ENCODE data around the gene EXTL1.

EXTL1 gene

DNA sequence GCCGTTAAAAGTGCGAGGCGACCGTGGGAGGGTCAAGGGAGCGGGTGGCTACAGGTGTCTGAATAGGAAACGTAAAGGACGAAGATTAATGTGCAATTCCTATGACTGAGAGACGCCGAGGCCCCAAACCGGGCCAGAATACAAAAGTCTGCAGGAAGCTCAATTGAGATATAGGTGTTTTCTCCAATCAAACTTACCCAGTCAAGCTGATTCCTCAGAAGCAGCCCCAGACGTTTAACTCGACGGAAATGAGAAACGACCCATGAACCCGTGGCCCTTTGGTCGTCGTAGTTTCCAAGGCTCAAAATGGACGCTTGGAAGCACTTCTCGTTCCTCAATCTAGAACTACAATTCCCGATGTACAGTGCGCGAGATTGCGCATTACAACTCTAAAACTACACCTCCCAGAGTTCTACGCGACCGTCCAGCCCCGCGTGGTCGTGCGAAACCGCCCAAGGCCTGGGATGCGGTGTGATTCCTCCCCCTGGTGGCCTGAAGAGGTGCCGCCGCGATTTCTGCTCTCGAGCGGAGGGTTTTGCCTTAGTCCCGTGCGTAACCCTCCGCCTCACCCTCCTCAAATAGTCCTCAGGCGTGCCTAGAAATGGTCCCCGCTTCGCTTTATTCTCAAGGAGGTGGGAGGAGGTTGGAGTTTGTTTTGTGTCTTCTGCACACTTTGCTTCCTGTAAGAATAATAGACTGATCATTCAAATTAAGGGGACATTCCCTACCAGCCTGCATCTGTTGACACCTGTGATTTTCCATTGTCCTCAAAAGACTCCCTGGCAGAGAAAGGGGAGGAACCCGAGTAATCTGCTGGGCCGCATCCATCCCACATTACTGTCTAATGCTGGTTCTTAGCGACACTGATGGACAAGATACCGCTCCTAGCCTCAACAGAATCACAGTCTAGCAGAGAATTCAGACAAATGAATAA lies 23.5 kb upstream of the EXTL1 start, which contains the start of gene PAFAH2:
PAFAH2 (minus strand) TSS at position 236 of the 934 bp plus-strand sequence. CDS start 7,247 bp downstream, outside the sequence.
- peak; percentile 99 for DNase-seq

DNA sequence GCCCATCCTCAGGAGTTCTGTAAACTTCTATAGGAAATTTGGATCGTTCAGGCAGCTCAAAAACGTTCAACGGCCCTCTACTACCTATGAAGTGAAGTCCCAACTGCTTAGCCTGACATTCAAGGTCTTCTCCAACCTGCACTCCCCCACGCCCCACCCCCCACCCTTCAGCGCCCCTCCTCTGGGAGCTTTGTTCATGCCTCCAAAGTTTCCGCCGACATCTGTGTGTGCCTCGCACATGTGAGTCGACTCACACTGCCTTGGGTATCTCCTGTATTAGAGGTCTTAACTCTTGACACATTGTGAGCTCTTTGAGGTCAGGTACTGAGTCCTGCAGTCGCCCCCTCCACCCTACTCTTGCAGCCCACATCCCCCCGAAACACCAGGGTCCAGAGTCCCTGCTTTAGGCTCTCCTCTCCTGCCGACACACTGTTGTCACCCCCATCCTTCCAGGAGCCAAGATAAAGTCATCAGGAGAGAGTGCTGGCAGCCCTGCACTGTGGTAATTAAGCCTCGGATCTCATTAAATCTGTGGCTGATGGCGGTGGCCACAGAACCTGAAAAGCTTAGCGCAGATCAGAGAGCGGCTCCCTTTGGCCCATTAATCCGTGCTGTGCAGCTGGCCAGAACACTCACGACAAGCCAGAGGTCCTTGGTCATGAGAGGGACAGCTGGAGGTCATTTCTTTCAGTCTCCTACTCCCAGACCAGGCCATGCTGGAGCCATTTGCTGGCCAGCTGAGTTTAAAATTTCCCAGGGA lies 22.4 kb upstream of the EXTL1 start:
- DNase-seq: no peak

DNA sequence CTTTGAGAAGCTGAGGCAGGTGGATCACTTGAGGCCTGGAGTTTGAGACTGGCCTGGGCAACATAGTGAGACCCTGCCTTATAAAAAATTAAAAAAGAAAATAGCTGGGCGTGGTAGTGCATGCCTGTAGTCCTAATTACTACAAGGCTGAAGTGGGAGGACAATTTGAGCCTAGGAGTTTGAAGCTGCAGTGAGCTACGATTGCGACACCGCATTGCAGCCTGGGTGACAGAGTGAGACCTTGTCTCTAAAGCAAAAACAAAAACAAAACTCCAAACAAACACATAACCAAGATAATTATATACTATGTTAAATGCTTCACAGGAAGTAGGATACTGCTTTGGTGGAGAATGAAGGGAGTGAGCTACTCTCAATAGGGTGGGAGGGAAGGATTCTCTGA lies 18.3 kb upstream of the EXTL1 start:
- no peak for DNase-seq

DNA sequence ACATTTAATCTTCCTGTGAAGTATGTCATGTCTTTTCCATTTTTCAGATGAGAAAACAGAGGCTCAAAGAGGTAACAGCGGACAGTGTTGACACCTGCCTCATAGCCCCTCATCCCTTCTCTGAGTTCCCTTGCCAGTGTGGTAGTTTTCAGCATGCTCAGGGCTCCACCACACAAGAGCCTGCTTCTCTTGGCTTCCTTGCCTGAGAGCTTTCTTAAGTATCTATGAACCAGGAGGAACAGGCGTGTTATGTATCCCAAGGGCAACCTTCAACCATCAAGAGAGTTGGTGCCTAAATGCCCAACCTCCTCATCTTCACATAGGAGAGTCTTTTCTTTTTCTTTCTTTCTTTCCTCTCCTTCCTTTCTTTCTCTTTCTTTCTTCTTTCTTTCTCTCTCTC lies 17.8 kb upstream of the EXTL1 start:
- no peak for DNase-seq

DNA sequence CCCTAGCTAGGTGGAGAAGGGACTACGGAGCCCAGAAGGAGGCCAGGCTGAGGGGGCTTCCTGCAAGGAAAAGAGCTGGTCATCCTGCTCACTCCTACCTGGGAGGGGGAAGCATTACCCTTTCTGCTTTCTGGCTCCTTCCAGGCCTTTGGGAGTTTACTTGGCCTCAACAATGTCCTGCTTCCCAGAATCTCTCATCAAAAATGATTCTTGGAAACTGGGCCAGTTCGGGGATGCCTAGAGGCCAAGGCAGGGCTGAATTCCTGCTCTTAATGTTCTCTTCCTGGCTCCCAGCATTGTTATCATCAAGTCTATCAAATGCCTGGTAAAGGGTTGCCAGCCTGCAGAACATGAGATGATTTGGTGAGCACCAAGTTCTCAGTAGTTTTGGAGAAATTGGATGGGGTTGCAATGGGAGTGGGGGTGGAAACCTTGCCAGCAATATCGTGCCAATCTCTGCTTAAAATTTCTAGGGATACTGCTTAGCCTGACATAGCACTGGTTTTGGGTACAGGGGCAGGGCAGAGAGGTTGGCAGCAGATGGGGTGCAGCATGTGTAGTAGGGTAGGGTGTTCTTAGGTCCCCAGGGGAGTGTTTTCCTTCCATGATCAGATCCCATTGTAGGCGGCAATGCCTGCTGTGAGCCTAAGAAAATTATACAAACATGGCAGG lies 16.0 kb upstream of the EXTL1 start:
- no peak for DNase-seq

DNA sequence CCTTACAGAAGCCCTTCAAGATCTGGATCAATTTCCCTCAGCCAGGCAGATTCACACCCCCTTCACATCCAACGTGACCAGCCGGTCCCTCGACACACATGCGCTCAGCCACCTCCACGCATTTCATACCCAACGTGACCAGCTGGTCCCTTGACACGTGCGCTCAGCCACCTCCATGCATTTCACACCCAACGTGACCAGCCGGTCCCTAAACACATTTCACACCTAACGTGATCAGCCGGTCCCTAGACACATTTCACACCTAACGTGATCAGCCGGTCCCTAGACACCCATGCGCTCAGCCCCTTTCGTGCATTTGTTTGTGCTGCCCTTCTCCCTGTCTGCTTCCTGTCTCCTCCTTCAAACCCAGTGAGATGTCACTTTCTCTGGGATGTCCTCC lies 14.9 kb upstream of the EXTL1 start:
- DNase-seq: no peak

DNA sequence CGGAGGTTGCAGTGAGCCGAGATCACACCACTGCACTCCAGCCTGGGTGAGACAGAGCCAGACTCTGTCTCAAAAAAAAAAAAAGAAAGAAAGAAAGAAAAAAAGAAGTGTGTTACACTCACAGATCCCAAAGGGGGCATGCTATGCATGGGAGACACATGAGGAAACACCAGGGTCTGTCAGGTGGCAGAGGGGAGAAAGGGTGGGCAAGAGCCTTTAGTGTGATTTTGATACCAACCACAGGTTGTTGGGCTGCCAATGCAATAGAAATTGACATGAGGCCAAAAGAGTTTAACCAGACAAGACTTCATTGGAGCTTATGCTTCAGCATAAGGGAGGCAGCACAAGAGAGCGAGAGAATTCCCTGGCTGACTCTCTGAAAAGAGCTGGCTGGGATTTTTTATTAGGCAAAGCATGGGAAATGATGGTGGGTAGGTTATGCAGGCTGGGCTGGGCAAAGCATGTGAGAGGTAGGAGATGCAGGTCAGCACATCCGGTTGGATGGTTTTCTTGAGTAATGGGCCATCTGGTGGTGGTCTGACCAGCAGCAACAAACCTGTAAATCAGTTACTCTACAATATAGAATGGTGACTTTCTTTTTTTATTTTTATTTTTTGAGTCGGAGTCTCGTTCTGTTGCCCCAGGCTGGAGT lies 11.7 kb upstream of the EXTL1 start:
- DNase-seq: no peak

DNA sequence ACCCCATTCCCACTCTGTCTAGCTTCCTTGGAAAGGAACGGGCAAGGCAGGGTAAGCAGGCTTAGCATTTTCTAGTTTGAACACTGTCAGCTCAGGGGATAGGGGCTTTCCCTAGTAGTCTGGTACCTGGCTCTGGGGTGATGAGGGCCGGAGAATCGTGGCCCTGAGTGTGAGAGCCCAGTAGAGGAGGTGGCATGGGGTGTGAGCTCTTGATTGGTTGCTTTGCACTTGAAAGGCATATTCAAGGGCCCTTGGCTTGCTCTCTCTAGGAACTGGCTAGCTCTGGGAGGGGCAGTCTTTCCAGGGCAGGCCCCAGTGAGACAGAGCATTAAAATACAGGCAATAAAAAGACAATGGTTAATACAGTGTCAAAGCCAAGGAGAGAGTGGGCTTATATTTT lies 10.8 kb upstream of the EXTL1 start:
- no peak for DNase-seq

DNA sequence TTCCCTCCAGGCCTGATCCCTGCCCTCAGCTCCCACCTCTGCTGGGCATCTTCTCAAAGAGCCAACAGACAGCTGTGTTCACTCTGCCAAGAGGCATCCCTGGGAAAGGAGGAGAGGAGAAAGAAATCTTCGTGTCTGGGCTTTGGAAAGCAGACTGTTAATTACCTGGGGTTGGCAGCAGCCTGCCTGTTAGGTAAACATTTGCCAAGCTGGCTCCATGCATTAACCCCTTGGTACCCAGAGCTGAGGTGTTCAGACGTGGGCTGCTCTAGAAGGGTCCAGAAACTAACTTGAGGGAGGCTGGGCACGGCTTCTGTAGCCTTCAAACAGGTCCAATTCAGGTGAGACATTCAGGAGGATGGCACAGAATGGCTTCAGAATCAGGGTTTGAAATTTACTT lies 8.7 kb upstream of the EXTL1 start:
- no peak for DNase-seq

DNA sequence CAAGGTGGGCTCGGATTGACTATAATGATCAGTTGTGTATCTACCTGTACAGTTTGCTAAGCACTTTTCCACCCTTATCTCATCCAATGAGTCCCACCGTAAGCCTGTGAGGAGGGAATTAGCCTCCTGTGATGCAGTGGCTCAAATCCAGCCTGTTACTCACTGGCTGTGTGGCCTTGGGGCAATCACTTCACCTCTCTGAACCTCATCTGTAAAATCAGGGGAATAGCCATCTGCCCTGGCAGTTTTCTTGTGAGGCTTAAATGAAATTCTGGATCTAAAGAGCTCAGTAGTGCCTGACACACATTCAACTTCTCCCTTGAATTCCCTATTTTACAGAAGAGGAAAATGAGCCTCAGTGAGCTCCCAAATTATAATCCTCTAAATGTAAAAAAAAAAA lies 7.4 kb upstream of the EXTL1 start:
- no peak for DNase-seq

DNA sequence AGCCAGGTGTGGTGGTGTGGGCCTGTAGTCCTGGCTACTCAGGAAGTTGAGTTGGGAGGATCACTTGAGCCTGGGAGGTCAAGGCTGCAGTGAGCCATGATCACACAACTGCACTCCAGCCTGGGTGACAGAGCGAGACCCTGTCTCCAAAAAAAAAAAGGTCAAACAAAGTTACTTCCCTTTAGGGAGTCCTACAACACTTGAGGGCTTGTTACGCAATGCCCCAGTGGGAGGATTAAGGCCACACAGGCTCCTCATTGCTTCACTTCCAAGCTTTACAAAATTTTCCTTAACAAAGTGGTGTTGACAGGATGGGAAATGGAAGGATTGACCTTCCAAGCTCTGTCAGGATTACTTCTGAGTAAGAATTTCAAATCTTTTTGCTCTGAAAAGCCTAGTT lies 6.2 kb upstream of the EXTL1 start:
- DNase-seq: no peak

DNA sequence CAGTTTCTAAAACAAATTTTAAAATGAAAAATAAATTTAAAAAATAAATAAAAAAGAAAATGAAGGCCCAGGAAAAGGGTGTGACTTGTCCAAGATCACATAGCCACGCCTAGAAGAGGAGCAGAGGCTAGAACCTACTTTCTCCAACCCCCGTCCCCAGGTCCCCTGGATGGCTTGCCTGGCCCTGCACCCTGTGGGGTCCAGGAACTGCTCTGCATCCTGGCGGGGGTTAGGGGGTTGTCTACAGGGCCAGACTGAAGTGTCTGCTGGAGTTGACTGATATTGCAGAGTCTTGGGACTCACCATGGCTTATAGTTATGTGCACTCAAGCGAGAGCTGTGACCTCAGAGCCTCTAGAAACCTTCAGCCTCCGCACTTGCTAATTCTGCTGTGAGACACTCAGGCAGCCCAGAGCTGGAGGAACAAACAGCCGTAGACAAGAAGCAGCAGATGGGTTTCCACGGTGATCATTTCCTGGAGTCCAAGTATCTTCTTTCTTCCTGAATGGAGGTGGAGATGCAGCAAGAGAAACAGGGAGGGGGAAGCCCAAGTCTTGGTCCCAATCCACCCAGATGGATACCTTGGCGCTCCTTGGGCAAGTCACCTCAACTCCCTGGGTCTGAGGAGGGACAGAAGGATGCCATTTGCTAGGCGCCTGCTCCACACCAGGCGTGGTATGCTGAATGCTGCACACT lies 5.2 kb upstream of the EXTL1 start:
- DNase-seq: no peak

DNA sequence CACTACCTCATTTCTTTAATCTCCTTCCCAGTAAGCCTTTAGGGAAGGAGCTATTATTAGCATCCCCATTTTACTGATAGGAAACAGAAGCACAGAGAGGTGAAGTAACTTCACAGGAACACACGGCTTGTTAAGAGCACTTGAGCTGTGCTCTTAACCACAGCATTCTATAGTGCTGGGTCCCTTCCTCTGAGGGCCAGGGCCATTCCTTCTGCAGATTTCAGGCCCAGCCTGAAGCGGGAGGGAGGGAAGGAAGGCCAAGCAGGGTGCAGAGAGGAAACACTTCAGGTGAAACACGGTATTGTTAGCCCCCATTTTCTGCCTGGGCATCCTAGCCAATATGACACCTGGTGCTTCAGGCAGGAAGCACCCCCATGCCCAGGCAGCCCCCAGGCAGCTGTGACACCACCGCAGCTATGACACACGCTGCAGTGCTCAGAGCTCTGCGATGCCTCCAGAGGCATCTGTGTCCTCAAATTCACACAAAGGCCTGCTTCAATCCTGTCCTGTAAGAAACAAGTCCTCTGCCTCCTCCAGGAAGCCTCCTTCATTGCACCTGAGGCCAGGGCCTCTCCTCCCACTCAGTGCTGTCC lies 4.5 kb upstream of the EXTL1 start:
- DNase-seq: no peak

DNA sequence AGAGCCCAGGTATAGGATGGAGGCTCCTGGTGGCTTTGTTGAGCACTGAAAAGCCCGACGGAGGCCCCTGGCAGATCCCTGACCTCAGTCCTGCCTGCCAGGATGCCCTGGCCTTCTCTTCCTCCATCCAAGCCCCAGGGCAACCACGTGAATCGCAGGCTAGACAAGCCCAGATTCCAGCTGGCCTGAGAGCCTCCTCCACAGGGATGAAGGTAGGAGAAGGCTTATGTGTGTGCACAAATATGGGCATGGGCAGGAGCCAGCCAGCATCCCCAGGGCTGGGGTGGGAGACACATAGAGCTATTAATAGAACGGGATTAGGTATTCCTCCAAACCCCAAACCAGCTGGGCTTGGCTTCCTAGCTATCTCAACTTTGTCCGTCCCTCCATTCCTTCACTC lies 4.0 kb upstream of the EXTL1 start:
- DNase-seq: no peak

DNA sequence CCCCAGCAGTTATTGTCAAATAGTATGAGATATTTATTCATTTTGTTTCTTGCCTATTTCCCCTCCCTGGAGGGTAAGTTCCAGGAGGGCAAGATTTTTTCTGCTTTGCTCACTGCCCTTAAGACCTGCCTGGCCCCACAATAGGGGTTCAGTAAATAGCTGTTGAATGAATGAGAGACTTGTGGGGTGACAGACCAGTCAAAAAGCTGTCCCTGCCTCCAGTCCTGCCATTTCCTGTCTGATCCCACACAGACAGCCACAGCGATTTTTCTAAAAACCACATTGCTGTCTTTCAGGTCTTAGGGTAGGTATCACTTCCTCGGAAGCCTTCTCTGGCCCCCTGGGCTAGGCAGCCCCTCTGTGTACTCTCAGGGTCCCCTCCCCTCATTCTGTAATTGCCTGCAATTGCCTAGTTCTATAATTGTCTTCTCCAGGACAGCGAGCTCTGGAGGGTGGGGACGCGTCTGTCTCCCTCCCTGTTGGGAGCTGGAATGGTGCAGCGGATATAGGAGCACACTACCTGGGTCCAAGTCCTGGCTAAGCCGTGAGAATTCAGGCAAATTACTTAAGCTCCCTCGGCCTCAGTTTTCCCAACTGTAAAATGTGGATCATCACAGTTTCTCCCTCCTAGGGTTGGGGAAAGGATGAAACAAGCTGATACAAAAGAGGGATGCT lies 1.8 kb upstream of the EXTL1 start:
- no peak for DNase-seq

DNA sequence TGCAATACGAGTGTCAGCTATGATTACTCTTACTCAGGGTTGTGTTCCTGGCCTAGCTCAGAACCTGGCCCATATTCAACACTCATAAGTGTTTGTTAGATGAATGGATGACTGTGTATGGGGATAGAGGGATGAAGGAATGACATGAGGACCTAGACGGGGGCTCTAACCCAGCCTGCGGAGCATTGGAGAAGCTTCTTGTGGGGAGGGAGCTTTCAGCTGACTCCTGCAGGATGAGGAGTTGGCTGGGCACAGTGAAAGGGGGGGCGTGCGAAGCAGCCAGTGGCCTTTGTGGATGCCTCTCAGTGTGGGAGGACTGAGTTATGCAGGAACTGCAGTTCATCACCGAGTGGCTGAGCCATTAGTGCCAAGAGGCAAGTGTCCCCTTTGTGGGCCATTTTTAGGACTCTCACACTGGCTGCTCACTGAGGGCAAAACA lies 1.2 kb upstream of the EXTL1 start:
- no peak for DNase-seq

DNA sequence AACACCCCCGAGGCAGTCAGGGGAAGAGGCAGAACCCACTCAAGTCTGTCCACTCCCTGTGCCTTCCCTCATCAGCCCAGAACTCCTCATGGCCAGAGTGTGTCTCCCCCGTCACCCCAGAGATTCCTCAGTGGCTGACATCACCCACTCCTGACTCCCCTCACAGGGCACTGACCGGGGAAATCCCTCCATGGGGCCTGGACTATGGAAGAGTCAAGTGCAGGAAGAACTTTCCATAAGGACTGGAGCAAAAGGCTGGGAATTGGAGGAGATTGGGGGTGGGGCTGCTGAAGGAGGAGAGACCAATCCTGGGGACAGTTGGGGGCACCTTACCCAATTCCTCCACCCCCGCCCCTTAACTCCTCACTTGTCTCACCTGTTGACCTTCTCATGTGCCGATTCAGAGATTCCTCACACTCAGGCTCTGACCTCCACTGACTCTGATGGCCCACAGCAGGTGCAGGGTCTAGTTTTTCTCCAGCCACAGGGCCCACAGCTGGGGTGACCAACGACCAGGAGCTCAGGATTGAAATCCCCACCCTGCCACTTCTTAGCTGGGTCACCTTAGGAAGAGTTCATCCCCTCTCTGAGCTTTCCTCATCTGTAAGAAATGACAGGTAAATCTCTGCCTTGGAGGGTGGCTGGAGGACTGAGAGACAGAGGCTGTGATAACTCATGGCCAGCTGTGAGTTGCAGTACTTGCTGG lies 481 bp upstream of the EXTL1 start:
- no peak for DNase-seq

DNA sequence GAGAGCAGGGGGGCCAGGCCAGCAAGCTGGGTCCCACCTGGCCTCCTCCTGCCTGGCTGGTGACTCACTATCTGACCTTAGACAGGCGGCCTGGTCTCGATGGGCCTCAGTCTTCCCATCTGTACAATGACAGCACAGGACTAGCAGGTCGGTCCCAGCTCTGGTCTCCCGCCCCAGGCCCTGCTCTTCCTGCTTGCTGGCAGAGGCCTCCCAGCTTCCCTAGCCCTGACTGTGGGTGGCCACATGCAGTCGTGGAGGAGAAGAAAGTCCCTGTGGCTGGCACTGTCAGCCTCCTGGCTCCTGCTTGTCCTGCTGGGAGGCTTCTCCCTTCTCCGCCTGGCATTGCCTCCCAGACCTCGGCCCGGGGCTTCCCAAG lies 817 bp downstream of the EXTL1 start:
- no peak for DNase-seq

DNA sequence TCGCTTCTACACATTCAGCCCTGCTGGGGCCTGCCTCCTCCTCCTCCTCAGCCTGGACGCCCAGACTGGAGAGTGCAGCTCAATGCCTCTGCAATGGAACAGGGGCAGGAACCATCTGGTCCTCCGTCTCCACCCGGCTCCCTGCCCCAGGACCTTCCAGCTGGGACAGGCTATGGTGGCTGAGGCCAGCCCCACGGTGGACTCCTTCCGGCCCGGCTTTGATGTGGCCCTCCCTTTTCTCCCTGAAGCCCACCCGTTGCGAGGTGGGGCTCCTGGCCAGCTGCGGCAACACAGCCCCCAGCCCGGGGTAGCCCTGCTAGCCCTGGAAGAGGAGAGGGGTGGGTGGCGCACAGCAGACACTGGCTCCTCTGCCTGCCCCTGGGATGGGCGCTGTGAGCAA lies 1.4 kb downstream of the EXTL1 start:
- no peak for DNase-seq

DNA sequence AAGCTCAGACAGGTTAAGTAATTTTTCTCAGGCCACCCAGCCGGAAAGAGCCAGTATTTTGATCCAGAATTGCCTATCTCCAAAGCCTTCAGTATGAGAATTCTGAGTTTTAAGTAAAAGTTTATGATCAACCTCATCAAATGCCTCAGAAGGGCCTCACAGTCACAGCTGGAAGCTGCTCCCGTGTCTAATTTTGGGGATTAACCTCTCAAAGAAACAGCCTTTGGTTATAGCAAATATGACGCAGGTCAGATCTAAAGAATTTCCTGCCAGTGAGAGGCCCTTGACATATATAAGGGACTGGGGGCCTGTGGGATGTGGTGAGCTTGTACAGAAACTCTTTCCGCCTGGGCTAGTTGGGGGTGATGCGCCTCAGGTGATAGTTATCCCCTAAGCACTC lies 2.3 kb downstream of the EXTL1 start:
- no peak for DNase-seq

DNA sequence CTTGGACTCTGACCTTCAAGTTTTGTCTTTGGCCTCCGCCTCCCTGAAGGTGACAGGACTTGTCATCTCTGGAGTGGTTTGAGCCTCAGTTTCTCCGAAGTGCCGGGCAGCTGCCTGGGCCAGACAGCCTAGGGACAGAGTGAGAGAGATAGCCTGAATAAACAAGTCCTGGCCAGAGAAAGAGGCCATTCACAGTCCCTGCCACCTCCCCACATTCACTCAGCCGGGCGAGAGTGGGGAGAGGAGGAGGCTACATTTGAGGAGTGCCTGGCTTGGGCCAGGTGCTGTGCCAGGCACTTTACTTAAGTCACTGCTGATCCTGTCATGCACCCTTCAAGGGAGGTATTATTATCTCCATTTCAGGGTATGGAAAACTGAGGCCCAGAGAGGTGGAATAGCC lies 3.5 kb downstream of the EXTL1 start:
- DNase-seq: no peak
